Measurements from ENCODE around the gene MPHOSPH10.
"Not testable (repeated sequence)": the region's sequence is repeated elsewhere in the genome, so short reads cannot be mapped to it uniquely, and the experiment has no call there.

DNA sequence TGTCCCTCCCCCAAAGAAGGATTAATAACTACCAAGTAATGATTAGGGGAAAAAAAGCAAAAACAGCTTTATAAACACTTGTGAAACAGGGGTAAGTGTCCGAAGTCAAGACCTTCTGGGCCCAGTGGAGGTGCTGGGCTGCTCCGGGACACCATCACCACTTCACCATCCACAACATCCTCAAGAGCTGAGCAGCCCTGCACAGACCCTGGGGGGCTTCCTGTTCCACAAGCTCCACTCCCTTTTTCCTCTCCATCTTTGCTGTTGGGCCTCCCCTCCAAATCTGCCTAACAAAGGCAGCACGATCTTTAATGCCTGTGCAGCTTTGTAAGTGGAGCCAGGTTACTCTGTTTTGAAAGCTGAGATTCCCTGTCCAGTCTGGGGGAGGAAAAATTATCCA is 47.1 kb upstream of the MPHOSPH10 start:
- TF ChIP-seq, protein P1, sequence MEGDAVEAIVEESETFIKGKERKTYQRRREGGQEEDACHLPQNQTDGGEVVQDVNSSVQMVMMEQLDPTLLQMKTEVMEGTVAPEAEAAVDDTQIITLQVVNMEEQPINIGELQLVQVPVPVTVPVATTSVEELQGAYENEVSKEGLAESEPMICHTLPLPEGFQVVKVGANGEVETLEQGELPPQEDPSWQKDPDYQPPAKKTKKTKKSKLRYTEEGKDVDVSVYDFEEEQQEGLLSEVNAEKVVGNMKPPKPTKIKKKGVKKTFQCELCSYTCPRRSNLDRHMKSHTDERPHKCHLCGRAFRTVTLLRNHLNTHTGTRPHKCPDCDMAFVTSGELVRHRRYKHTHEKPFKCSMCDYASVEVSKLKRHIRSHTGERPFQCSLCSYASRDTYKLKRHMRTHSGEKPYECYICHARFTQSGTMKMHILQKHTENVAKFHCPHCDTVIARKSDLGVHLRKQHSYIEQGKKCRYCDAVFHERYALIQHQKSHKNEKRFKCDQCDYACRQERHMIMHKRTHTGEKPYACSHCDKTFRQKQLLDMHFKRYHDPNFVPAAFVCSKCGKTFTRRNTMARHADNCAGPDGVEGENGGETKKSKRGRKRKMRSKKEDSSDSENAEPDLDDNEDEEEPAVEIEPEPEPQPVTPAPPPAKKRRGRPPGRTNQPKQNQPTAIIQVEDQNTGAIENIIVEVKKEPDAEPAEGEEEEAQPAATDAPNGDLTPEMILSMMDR (conservative IDR thresholded peaks at IDR 0.05; ENCODE audit: low read length): not testable (repeated sequence)
- TF ChIP-seq EZH2phosphoT487 (IDR thresholded peaks at IDR 0.05; ENCODE audit: borderline replicate concordance, low read depth, low read length): not testable (repeated sequence)
